CD14-positive monocyte (primary cell): ENCODE data around the gene SYNGAP1. TPM values are rescaled to one million over a fixed set of nuclear protein-coding genes. Genes with fewer than 3 reads are reported as not detected.

Experiments used
- DNase-seq, 3 donors: peaks; one replicate each; pipeline ENCODE4 v3.0.0-alpha.2; 2011 to 2022
- H2AFZ ChIP-seq: 2 replicates; pipeline ENCODE4 v1.6.0; 2012; ENCODE audit warnings: mild to moderate bottlenecking, low read depth, low read length, inconsistent platforms; ENCODE audit not compliant: insufficient read depth, poor library complexity, severe bottlenecking
- H3K27ac ChIP-seq, 2 donors: 1 replicate in 1 of 2; 2 replicates in 1 of 2; pipeline ENCODE4 v1.5.1; 2012 to 2013; ENCODE audit warnings: low read length in 2 of 2, control low read depth in 1 of 2, inconsistent platforms in 1 of 2, low read depth in 1 of 2, mild to moderate bottlenecking in 1 of 2
- H3K27me3 ChIP-seq, 2 donors: one replicate each; pipeline versions ENCODE4 v1.6.0 to v1.6.1; 2011 to 2013; ENCODE audit warnings: low read length in 2 of 2; ENCODE audit not compliant: control insufficient read depth in 2 of 2, insufficient read depth in 2 of 2
- H3K36me3 ChIP-seq, 2 donors: replicated peaks in 1 of 2; 1 replicate in 1 of 2; 2 replicates in 1 of 2; pipeline versions ENCODE4 v1.5.1 to v1.6.1; 2012 to 2013; ENCODE audit warnings: low read length in 2 of 2, control low read depth in 1 of 2, inconsistent platforms in 1 of 2, mild to moderate bottlenecking in 1 of 2; ENCODE audit not compliant: insufficient read depth in 2 of 2, control insufficient read depth in 1 of 2
- H3K4me1 ChIP-seq, 2 donors: 1 replicate in 1 of 2; 2 replicates in 1 of 2; pipeline versions ENCODE4 v1.5.1 to v1.6.1; 2012 to 2013; ENCODE audit warnings: low read length in 2 of 2, control low read depth in 1 of 2, inconsistent platforms in 1 of 2, mild to moderate bottlenecking in 1 of 2, moderate library complexity in 1 of 2; ENCODE audit not compliant: insufficient read depth in 2 of 2, control insufficient read depth in 1 of 2
- H3K4me2 ChIP-seq: replicated peaks from 2 replicates; pipeline ENCODE3; 2012; ENCODE audit warnings: low read length, moderate library complexity, mild to moderate bottlenecking; ENCODE audit not compliant: poor library complexity, severe bottlenecking; ENCODE audit errors: extremely low read depth
- H3K4me3 ChIP-seq, 3 experiments: fragments of 200-600 bp in 1 of 3; sonication (generic) in 1 of 3; replicated peaks in 1 of 3; 1 replicate in 2 of 3; 2 replicates in 1 of 3; pipeline ENCODE4 v1.5.1; 2011 to 2013; ENCODE audit warnings: low read length in 3 of 3, mild to moderate bottlenecking in 3 of 3, control low read depth in 2 of 3, low read depth in 2 of 3, inconsistent platforms in 1 of 3, moderate library complexity in 1 of 3
- H3K79me2 ChIP-seq: 2 replicates; pipeline ENCODE4 v1.6.0; 2012; ENCODE audit warnings: mild to moderate bottlenecking, control low read depth, inconsistent platforms, low read length, moderate library complexity; ENCODE audit not compliant: insufficient read depth
- H3K9ac ChIP-seq: 2 replicates; pipeline ENCODE4 v1.6.0; 2017; ENCODE audit warnings: low read length, mild to moderate bottlenecking; ENCODE audit not compliant: insufficient read depth, poor library complexity, severe bottlenecking
- H3K9me3 ChIP-seq, 2 donors: replicated peaks in 1 of 2; 1 replicate in 1 of 2; 2 replicates in 1 of 2; pipeline versions ENCODE4 v1.5.1 to v1.6.1; 2012 to 2013; ENCODE audit warnings: low read length in 2 of 2, control low read depth in 1 of 2; ENCODE audit not compliant: control insufficient read depth in 1 of 2, insufficient read depth in 1 of 2
- H4K20me1 ChIP-seq: 2 replicates; pipeline ENCODE4 v1.6.0; 2012; ENCODE audit warnings: mild to moderate bottlenecking, low read length, control low read depth, moderate library complexity; ENCODE audit not compliant: insufficient read depth
- H3K27ac Mint-ChIP-seq, 7 donors: one replicate each; pipeline ENCODE4 v1.8.0; 2020; ENCODE audit warnings: mild to moderate bottlenecking in 7 of 7, mixed read lengths in 7 of 7, moderate library complexity in 6 of 7, inconsistent platforms in 2 of 7
- H3K27me3 Mint-ChIP-seq, 3 donors: one replicate each; pipeline ENCODE4 v1.8.0; 2021 to 2022; ENCODE audit warnings: low read depth in 3 of 3, mild to moderate bottlenecking in 3 of 3, mixed read lengths in 3 of 3, moderate library complexity in 3 of 3, inconsistent platforms in 1 of 3
- H3K36me3 Mint-ChIP-seq, 2 donors: one replicate each; pipeline ENCODE4 v1.8.0; 2020; ENCODE audit warnings: mixed read lengths in 2 of 2, inconsistent platforms in 1 of 2, mild to moderate bottlenecking in 1 of 2
- H3K4me1 Mint-ChIP-seq: one replicate; pipeline ENCODE4 v1.8.0; 2020; ENCODE audit warnings: mild to moderate bottlenecking, mixed read lengths
- H3K4me3 Mint-ChIP-seq, 2 donors: one replicate each; pipeline ENCODE4 v1.8.0; 2020; ENCODE audit warnings: mild to moderate bottlenecking in 2 of 2, mixed read lengths in 2 of 2, moderate library complexity in 1 of 2
- H3K9me3 Mint-ChIP-seq, 7 donors: one replicate each; pipeline ENCODE4 v1.8.0; 2020 to 2022; ENCODE audit warnings: mixed read lengths in 7 of 7, mild to moderate bottlenecking in 6 of 7, moderate library complexity in 6 of 7, inconsistent platforms in 2 of 7
- CTCF ChIP-seq: fragments of 200-600 bp; IDR thresholded peaks from one replicate; pipeline ENCODE4 v1.8.0; 2022; ENCODE audit warnings: antibody characterized with exemption, mild to moderate bottlenecking
- WGBS: methylation state at CpG from one replicate; pipeline ENCODE4 v1.1.5; 2013; ENCODE audit warnings: missing lambda C conversion rate; ENCODE audit not compliant: insufficient coverage; 5-methylcytosine and 5-hydroxymethylcytosine counted together
- intact Hi-C, 2 donors: fragments of 100-400 bp; cut with micrococcal nuclease; formaldehyde crosslinking; loops; one replicate each; pipeline versions ENCODE4 v1.15.0 to v1.15.1; 2023
- polyA plus RNA-seq, 3 donors: library from polyadenylated mRNA; depleted of rRNA in 1 of 3; unstranded in 2 of 3; stranded (reverse) in 1 of 3; fragments of 300-500 nt in 2 of 3; fragments of >200 nt in 1 of 3; fragmentation: Illumina TruSeq in 2 of 3; gene quantifications; 1 replicate in 2 of 3; 2 replicates in 1 of 3; pipeline ENCODE4 v1.2.3, GENCODE V29; 2012 to 2021

SYNGAP1 gene
- polyA plus RNA-seq, 3 donors: 4.0 TPM; not detected in 2

DNA sequence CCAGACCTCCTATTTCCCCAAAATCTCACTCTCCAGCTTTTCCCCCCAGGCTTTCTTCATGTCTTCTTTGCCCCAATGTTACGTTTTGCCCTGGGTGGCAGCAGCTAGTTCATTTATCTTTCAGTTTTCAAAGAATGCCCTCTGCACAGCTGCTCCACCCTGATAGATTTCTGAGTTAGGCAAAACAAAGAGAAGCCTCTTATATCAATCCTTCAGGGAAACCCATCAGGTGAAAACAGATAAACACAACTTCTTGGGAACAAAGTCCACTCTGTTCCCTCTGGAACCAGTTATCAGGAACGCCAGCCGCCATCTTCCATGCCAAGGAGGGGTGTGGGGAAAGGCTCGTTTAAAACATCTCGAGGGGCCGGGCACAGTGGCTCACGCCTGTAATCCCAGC is 68.5 kb downstream of the SYNGAP1 start:
- 100% methylated on average over 1 of the region's 7 CpGs for WGBS
- no peaks in the 10 kb centered on the region for H3K36me3 ChIP-seq
- H3K4me3 ChIP-seq: no peak overlapping the region
- no peak for TF ChIP-seq CTCF
- no peak for DNase-seq
- no peaks in the 10 kb centered on the region for H3K4me1 ChIP-seq
- no peak overlapping the region for H2AFZ ChIP-seq
- H3K27me3 ChIP-seq: no peaks in the 10 kb centered on the region
- Mint-ChIP-seq H3K27me3 (peaks cover 2 to 13% (median 7%) of the 10 kb centered on the region in 3 donors), H3K4me3 (no peak overlapping the region), H3K9me3 (peaks cover 0 to 7% (median 2%) of the 10 kb centered on the region in 7 donors), H3K36me3 (no peaks in the 10 kb centered on the region), H3K27ac (no peak overlapping the region), H3K4me1 (no peaks in the 10 kb centered on the region)
- H3K27ac ChIP-seq: no peak overlapping the region
- intact Hi-C loops: no loop called here
- H3K9me3 ChIP-seq: no peaks in the 10 kb centered on the region
- H3K9ac ChIP-seq: no peak overlapping the region
- H3K4me2 ChIP-seq: no peak overlapping the region
- no peaks in the 10 kb centered on the region for H4K20me1 ChIP-seq
- H3K79me2 ChIP-seq: no peaks in the 10 kb centered on the region

DNA sequence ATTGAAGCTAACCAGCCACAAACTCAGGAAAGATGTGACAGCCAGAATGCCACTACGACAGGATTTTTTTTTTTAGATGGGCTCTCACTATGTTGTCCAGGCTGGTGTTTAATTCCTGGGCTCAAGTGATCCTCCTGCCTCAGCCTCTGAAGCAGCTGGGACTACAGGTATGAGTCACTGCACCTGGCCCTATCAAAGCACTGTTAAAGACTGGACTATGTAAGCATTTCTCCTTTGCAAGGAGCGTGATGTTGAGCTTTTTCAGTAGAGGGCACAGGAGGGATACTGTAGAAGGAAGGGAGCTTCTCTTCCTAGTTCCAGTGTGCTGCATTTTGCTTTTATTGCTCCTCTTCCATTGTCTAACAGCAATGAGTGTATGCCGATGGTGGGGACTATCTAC is 70.3 kb downstream of the SYNGAP1 start:
- H3K27ac Mint-ChIP-seq: no peak overlapping the region
- Histone ChIP-seq H4K20me1 (no peaks in the 10 kb centered on the region), H3K27ac (no peak overlapping the region), H3K9ac (no peak overlapping the region), H3K79me2 (no peaks in the 10 kb centered on the region), H2AFZ (no peak overlapping the region), H3K27me3 (no peaks in the 10 kb centered on the region), H3K4me1 (no peaks in the 10 kb centered on the region), H3K4me2 (no peak overlapping the region), H3K9me3 (no peaks in the 10 kb centered on the region), H3K36me3 (no peaks in the 10 kb centered on the region), H3K4me3 (no peak overlapping the region)
- DNase-seq: no peak
- peaks cover 0 to 7% (median 2%) of the 10 kb centered on the region in 7 donors for H3K9me3 Mint-ChIP-seq
- TF ChIP-seq CTCF: no peak
- no peaks in the 10 kb centered on the region for H3K36me3 Mint-ChIP-seq
- intact Hi-C loops: no loop called here
- H3K4me3 Mint-ChIP-seq: no peak overlapping the region
- 92% methylated on average over 3 of the region's 3 CpGs for WGBS
- peaks cover 6 to 17% (median 9%) of the 10 kb centered on the region in 3 donors for H3K27me3 Mint-ChIP-seq
- H3K4me1 Mint-ChIP-seq: no peaks in the 10 kb centered on the region
